Endothelial cell of umbilical vein (primary cell): ENCODE measurements around the gene KIAA0825. TPM values are rescaled to one million over a fixed set of nuclear protein-coding genes. Genes with fewer than 3 reads are reported as not detected.

ENCODE experiments used
- BruUV-seq: library from RNA; stranded (reverse); fragments of 400-500 nt; replicated peaks from 2 replicates; lab custom pipeline; 2021; lab: Mats Ljungman, UMichigan
- CTCF ChIA-PET: fragments of 300-600, 350-600 bp; sonication (Branson Sonifier 250); formaldehyde crosslinking; loops from one replicate; lab custom pipeline; 2021; ENCODE audit warnings: antibody characterized with exemption, inconsistent platforms; lab: Charles Lee
- POLR2A ChIA-PET: fragments of 300-600, 350-600 bp; sonication (Branson Sonifier 250); formaldehyde crosslinking; loops from one replicate; lab custom pipeline; 2021; ENCODE audit warnings: antibody characterized with exemption, inconsistent platforms; lab: Charles Lee
- DNase-seq: peaks from one replicate; pipeline ENCODE4 v3.0.0-alpha.2; 2011; ENCODE audit warnings: low read depth, low spot score
- FAIRE-seq: peaks from 2 replicates; lab custom pipeline; 2011; peaks lifted over from hg19 to GRCh38; lab: Jason Lieb, UNC
- H2AFZ ChIP-seq: 2 replicates; pipeline ENCODE4 v1.6.0; 2012; ENCODE audit warnings: low read depth, low read length, control low read depth, inconsistent platforms
- H3K27ac ChIP-seq: 2 replicates; pipeline ENCODE4 v1.5.1; 2011; ENCODE audit warnings: low read depth, mild to moderate bottlenecking, control low read depth, low read length, moderate library complexity; ENCODE audit not compliant: insufficient read depth
- H3K27me3 ChIP-seq, 2 experiments: 2 replicates each; pipeline versions ENCODE4 v1.6.0 to v1.6.1; 2011; ENCODE audit warnings: low read length in 2 of 2, mixed read lengths in 1 of 2; ENCODE audit not compliant: control insufficient read depth in 2 of 2, insufficient read depth in 2 of 2
- H3K36me3 ChIP-seq, 2 experiments: 2 replicates in 1 of 2; 3 replicates in 1 of 2; pipeline ENCODE4 v1.5.1; 2011; ENCODE audit warnings: low read length in 2 of 2, mild to moderate bottlenecking in 1 of 2, moderate library complexity in 1 of 2; ENCODE audit not compliant: control insufficient read depth in 2 of 2, insufficient read depth in 2 of 2; ENCODE audit errors: extremely low read depth in 1 of 2
- H3K4me1 ChIP-seq: 3 replicates; pipeline ENCODE4 v1.5.1; 2011; ENCODE audit warnings: mild to moderate bottlenecking, low read length; ENCODE audit not compliant: control insufficient read depth, insufficient read depth; ENCODE audit errors: extremely low read depth
- H3K4me2 ChIP-seq: 2 replicates; pipeline ENCODE4 v1.6.1; 2011; ENCODE audit warnings: low read length, control low read depth, mixed read lengths; ENCODE audit not compliant: insufficient read depth
- H3K4me3 ChIP-seq, 3 experiments: fragments of 200-600 bp in 1 of 3; sonication (generic), shearing (Covaris generic) in 1 of 3; replicated peaks in 1 of 3; 2 replicates each; pipeline ENCODE4 v1.5.1; 2011 to 2016; ENCODE audit warnings: control low read depth in 3 of 3, low read length in 3 of 3, mild to moderate bottlenecking in 2 of 3, inconsistent platforms in 1 of 3, low read depth in 1 of 3, moderate library complexity in 1 of 3; ENCODE audit not compliant: insufficient read depth in 1 of 3
- H3K79me2 ChIP-seq: 2 replicates; pipeline ENCODE4 v1.6.0; 2012; ENCODE audit warnings: low read length, inconsistent platforms; ENCODE audit not compliant: control insufficient read depth, insufficient read depth
- H3K9ac ChIP-seq: replicated peaks from 2 replicates; pipeline ENCODE3; 2011; ENCODE audit warnings: low read length, control low read depth; ENCODE audit not compliant: insufficient read depth; ENCODE audit errors: extremely low read depth
- H3K9me1 ChIP-seq: replicated peaks from 3 replicates; pipeline ENCODE4 v1.6.0; 2011; ENCODE audit warnings: mild to moderate bottlenecking, low read length; ENCODE audit not compliant: control insufficient read depth, insufficient read depth; ENCODE audit errors: extremely low read depth
- H3K9me3 ChIP-seq: replicated peaks from 2 replicates; pipeline ENCODE4 v1.5.1; 2012; ENCODE audit warnings: low read length, inconsistent platforms; ENCODE audit not compliant: control insufficient read depth, insufficient read depth
- H4K20me1 ChIP-seq: replicated peaks from 2 replicates; pipeline ENCODE3; 2011; ENCODE audit warnings: mild to moderate bottlenecking, low read length; ENCODE audit not compliant: control insufficient read depth, insufficient read depth; ENCODE audit errors: extremely low read depth
- CTCF ChIP-seq, 2 donors: IDR thresholded peaks; 1 replicate in 1 of 2; 2 replicates in 1 of 2; pipeline ENCODE4 v1.5.1; 2011; ENCODE audit warnings: low read length in 2 of 2, mild to moderate bottlenecking in 2 of 2, moderate library complexity in 2 of 2, control low read depth in 1 of 2, inconsistent platforms in 1 of 2, low read depth in 1 of 2; ENCODE audit not compliant: insufficient read depth in 1 of 2; ENCODE audit errors: extremely low read depth in 1 of 2
- EZH2 ChIP-seq: IDR thresholded peaks from 2 replicates; pipeline ENCODE4 v1.6.1; 2012; ENCODE audit warnings: borderline replicate concordance, low read depth, mild to moderate bottlenecking, moderate library complexity, low read length, inconsistent platforms; ENCODE audit not compliant: severe bottlenecking
- FOS ChIP-seq: IDR thresholded peaks from 2 replicates; pipeline ENCODE4 v1.6.1; 2011; ENCODE audit warnings: mild to moderate bottlenecking, low read length, moderate library complexity, borderline replicate concordance; ENCODE audit not compliant: insufficient read depth
- GATA2 ChIP-seq: IDR thresholded peaks from 2 replicates; pipeline ENCODE4 v1.7.0; 2011; ENCODE audit warnings: low read depth, mild to moderate bottlenecking, moderate library complexity, mixed read lengths, low read length; ENCODE audit not compliant: insufficient read length, insufficient read depth
- JUN ChIP-seq: IDR thresholded peaks from 2 replicates; pipeline ENCODE4 v1.6.1; 2011; ENCODE audit warnings: borderline replicate concordance, low read depth; ENCODE audit not compliant: insufficient read length, insufficient read depth
- MAX ChIP-seq: IDR thresholded peaks from 2 replicates; pipeline ENCODE4 v1.6.1; 2011; ENCODE audit not compliant: insufficient read depth, insufficient read length
- MYC ChIP-seq: IDR thresholded peaks from one replicate; pipeline ENCODE4 v1.6.1; 2011; ENCODE audit warnings: mild to moderate bottlenecking, low read depth, low read length
- POLR2AphosphoS5 ChIP-seq: IDR thresholded peaks from 2 replicates; pipeline ENCODE4 v1.6.1; 2012; ENCODE audit warnings: low read depth, mild to moderate bottlenecking, control low read depth, low read length, moderate library complexity; ENCODE audit not compliant: insufficient read depth
- dilution Hi-C: fragments of 300-500 bp; cut with MboI; formaldehyde crosslinking; loops from one replicate; pipeline ENCODE4 v1.15.0; 2019; ENCODE audit warnings: low sequenced_read_pairs; ENCODE audit not compliant: extremely low pct_ligation_motif_present
- intact Hi-C: fragments of 100-400 bp; cut with micrococcal nuclease; formaldehyde crosslinking; loops from one replicate; pipeline ENCODE4 v1.10.0; 2022
- polyA plus RNA-seq, 4 experiments: library from polyadenylated mRNA; depleted of rRNA in 3 of 4; stranded (reverse) in 3 of 4; unstranded in 1 of 4; fragments of >200 nt; gene quantifications; 2 replicates each; pipeline versions ENCODE4 v1.2.1 to v1.2.3, GENCODE V29; 2011 to 2012; ENCODE audit warnings: missing spikeins in 1 of 4
- total RNA-seq: library from RNA; stranded (reverse); gene quantifications from 2 replicates; pipeline ENCODE4 v1.2.3, GENCODE V29; 2021

The KIAA0825 gene
- total and polyA plus RNA-seq, 2 donors (not counting 3 experiments of a cell fraction or from before 2014, with no cell fraction given): 0.15 to 1.1 TPM

- dilution Hi-C loops: no loop called here
- H2AFZ ChIP-seq: no peak overlapping the region
- FAIRE-seq: no peak
- no peaks in the 10 kb centered on the region for H3K9me1 ChIP-seq
- no TSS peak for BruUV-seq
- no peaks in the 10 kb centered on the region for H3K9me3 ChIP-seq
- no peak overlapping the region for H3K27ac ChIP-seq
- H3K36me3 ChIP-seq: no peaks in the 10 kb centered on the region
- no peak for TF ChIP-seq GATA2
- TF ChIP-seq JUN: no peak
- TF ChIP-seq EZH2: no peak
- TF ChIP-seq CTCF (IDR thresholded peaks at IDR 0.05; ENCODE audit: extremely low read depth in 1 of 2, insufficient read depth in 1 of 2, low read depth in 1 of 2, low read length in 2 of 2): no peak
- no peak for TF ChIP-seq POLR2AphosphoS5
- no peak for TF ChIP-seq MYC
- no peak for TF ChIP-seq FOS
- TF ChIP-seq MAX: no peak
- H3K9ac ChIP-seq: no peak overlapping the region
- intact Hi-C loops: no loop called here
- no peaks in the 10 kb centered on the region for H3K27me3 ChIP-seq
- no peak overlapping the region for H3K4me3 ChIP-seq
- H4K20me1 ChIP-seq: no peaks in the 10 kb centered on the region
- ChIA-PET CTCF (interaction anchor here (1.1 kb wide), 1 partner anchor 11 kb away, joined by 3 read pairs; no protein-coding TSS in a partner anchor), POLR2A (no interaction called here)
- no peaks in the 10 kb centered on the region for H3K4me1 ChIP-seq
- H3K4me2 ChIP-seq: no peak overlapping the region
- no peaks in the 10 kb centered on the region for H3K79me2 ChIP-seq
- DNase-seq: no peak
These were observed 150.2 kb downstream of the KIAA0825 start for GRCh38 chr5:94467954-94468930.
